Activated CD8-positive, alpha-beta memory T cell treated with anti-CD3 and anti-CD28 coated beads for 24 hours (primary cell): ENCODE results near the gene TXNDC5.
"Not testable (repeated sequence)": the region's sequence is repeated elsewhere in the genome, so short reads cannot be mapped to it uniquely, and the experiment has no call there.

Experiments used
- DNase-seq: peaks from one replicate; pipeline ENCODE4 v3.0.0-alpha.2; 2020

Gene TXNDC5

DNA sequence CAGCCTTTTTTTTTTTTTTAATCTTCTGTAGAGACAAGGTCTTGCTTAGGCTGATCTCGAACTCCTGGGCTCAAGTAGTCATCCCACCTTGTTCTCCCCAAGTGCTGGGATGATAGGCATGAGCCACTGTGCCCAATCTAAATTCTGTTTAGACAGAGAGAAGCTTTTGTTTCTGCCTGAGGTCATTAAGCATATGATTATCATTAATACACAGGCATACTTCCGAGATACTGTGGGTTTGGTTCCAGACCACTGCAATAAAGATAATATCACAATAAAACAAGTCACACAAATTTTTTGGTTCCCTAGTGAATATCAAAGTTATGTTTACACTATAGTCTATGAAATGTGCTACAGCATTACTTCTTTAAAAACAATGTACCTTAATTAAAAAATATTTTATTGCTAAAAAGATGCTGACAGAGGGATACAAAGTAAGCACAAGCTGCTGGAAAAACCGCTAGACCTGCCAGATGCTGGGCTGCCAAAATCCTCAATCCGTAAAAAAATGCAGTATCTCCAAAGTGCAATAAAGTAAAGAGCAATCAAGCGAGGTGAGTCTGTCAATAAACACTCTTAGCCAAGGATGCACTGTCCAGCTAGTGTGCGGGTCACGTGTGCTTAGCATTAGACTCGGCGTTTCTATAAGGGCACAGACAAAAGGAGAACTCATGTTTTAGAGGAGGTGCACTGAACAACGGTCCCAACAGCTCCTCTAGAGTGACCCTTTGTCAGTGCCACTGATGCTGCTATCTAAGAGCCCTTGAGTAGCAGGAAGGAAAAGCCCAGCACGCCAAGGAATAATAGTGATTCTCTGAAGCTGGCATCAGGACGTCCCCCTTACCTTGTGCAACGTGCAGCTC is 16.1 kb downstream of the TXNDC5 start:
- no peak for DNase-seq

DNA sequence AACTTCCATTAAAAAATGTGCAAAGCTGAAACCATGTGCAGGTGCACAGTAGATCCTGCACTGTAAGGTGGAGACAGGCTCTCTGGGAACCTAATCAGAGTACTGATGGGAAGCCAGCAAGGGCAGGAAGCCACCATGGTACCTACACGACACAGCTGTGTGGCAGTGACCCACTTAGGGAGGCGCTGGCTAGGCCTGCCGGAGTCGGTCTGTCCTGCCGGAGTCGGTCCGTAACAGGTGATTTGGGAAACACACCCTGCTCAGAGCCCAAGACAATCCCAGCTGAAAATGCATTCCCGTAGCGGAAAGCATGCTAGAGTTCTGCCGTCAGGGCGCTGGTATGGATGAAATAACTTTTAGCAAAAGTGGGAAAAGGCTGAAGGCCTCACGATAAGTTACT is 17.2 kb downstream of the TXNDC5 start:
- no peak for DNase-seq

- DNase-seq = not testable (repeated sequence)
Observed at GRCh38 chr6:7892367-7892766, 18.2 kb downstream of the TXNDC5 start.

DNA sequence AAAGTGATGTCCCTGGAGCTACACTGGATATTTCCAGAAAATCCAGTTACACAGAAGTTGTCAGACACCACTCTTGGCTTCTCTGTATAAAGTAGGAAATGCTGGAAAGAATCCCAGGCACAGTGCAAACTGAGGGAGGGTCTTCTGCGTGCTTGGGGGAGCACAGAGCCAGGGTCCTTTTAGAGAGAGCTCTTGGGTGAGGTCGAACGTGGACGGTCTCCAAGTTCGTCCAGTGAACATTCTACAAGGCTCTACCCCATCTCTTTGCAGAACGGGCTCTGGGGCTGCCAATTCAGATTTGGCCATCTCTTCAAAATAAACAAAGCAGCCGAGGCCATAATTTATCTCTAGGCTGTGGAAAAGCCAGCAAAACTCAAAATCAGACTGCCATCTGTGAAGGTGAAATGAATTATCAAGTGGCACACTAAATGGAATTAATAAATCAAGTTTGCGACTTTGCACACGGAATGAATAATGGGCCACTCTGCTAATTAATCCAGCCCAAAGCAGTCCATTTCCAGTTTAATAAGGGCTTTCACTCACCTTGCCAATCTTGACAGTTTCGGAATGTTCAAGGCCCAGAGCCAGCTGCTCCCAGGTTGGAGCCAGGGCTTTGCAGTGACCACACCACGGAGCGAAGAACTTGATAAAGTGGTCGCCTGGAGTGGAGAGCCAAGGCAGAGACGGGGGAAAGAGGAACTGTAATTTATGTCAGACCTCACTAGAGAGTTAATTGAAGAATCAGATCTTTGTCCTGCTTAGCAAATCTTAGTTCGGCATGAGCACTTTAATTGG is 19.3 kb downstream of the TXNDC5 start:
- no peak for DNase-seq

DNA sequence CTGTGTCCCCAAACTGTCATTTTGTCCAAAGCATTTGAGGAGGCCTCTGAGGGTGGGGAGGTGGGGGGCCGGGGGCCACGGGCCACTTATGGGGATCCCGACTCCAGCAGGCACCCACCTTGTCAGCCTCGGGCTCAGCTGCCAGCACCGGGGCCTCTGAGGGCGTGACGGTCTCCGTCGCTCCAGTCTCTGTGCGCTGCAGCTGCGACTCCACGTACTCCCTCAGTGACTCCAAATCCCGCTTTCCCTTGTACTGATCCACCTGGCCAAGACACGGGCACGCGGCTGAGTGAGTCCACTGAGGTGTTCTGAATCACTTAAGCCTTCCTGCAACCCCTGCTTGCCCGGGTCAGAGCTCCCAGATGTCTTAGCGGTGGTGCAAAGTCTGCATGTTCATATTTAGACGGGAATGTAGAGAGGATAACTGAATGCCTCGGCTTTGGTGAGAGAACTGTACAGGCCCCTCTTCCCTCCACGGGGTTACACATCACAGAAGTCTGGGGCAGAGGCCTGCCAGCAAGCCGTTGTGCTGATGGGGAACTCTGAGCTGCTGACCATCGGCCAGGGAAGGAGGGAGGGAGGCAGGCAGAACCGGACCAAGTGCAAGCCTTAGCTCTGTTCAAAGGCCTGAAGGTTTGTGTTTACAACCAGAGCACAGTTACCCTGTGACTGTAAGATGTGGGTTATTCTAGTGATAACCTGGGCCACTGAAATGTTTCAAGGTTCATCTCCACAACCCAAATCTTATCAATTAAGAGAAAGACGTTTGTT is 21.8 kb downstream of the TXNDC5 start:
- no peak for DNase-seq

DNA sequence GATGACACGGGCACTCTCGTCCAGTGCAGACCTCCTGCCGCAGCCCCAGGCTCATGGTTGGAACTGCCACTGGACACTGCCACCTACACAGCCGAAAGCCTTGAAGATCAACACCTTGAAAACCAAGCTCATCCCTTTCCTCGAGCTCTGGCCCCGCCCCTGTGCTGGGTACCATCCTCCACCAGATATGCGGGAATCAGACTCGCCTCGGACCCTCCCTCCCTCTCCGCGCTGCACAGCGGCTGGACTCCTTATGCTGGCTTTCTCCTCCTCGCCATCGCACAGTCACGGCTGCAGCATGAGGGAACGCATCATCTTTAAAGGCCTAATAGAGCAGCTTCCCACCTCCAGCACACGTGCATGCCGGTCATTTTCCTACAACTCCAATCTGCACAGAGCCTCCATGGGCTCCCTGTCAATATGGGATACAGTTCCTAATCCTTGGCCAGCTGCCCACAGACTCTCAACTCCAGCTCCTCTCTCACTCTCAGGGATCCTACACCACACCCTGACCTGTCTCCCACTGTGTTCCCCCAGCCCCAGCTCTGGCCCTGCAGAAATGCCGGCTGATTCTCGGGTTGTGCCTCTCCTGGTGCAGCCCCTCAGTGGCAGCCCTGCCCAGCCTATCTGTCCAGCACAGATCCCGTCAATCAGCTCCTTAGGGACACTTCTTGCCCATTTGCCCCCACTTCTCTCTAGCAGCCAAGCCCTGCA is 23.2 kb downstream of the TXNDC5 start:
- DNase-seq = no peak

- DNase-seq = no peak
Observed at GRCh38 chr6:7886132-7886531, 24.5 kb downstream of the TXNDC5 start.

- no peak for DNase-seq
Observed at GRCh38 chr6:7883381-7883780, 27.2 kb downstream of the TXNDC5 start.

- DNase-seq = no peak
Observed at GRCh38 chr6:7882505-7883257, 27.9 kb downstream of the TXNDC5 start.

GRCh38 chr6:7881765-7882500 is 28.7 kb downstream of the TXNDC5 start:
- DNase-seq = no peak

- no peak for DNase-seq
Observed at GRCh38 chr6:7880718-7881107, 29.9 kb downstream of the TXNDC5 start.

DNA sequence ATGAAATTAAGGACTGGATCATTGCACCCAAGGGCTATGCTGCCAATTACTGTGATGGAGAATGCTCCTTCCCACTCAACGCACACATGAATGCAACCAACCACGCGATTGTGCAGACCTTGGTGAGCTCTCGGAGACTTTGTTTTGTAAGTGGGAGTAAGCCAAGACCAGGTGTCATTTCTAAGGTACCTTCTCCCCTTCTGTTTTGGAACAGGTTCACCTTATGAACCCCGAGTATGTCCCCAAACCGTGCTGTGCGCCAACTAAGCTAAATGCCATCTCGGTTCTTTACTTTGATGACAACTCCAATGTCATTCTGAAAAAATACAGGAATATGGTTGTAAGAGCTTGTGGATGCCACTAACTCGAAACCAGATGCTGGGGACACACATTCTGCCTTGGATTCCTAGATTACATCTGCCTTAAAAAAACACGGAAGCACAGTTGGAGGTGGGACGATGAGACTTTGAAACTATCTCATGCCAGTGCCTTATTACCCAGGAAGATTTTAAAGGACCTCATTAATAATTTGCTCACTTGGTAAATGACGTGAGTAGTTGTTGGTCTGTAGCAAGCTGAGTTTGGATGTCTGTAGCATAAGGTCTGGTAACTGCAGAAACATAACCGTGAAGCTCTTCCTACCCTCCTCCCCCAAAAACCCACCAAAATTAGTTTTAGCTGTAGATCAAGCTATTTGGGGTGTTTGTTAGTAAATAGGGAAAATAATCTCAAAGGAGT is 30.4 kb downstream of the TXNDC5 start:
- DNase-seq = no peak

DNA sequence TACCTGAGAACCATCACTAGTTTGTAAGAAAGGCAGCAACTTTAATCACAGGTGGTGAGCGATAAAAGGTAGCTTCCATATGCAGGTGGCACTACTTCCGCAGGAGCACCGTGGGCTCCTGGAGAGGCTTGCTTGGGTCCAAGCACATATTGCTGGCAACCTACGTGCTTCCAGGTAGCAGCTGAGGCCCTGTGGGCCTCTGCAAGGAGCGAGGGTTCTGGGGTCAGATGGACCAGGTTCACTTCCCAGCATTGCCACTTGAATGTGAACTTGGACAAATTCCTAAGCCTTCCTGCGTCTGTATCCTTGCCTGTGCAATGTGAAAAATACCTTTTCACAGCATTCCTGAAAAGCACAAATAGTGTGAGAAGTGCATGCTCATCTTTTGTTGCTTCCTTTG is 31.0 kb downstream of the TXNDC5 start:
- DNase-seq = no peak

DNA sequence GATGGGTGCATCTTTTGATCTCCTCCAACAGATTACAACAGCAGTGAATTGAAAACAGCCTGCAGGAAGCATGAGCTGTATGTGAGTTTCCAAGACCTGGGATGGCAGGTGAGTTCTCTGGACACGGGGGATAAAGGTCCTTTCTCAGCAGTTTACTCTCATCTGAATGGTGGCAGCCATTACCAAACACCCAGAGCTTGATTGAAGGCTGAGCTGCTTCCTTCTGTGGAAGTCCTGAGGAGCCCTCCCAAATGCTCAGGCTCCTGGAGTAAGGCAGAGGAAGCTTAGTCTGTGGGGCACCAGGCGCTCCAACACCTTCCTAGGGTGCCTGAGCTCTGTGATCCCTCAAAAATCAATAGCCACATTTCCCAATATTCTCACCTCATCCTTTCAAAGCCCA is 31.5 kb downstream of the TXNDC5 start:
- DNase-seq = no peak

GRCh38 chr6:7878401-7878964 is 32.1 kb downstream of the TXNDC5 start:
- DNase-seq = no peak

GRCh38 chr6:7868926-7869325 is 41.7 kb downstream of the TXNDC5 start:
- no peak for DNase-seq

DNA sequence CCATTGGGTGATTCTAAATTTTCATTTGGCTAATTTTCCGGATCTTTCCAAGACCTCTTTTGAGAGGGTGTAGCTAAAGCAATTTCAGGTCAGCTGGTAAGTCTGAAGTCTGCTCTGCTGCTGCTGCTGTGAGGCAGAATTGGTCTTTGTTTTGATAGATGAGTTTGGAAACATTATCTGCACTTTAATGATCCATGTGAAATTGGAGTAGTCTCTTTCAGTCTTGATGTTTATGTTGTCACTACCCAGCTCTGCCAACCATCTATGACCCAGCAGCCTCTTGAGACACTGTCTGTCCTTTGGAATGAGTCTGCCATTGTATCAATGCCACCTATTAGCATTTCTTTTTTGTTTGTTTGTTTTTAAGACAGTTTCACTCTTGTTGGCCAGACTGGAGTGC is 44.1 kb downstream of the TXNDC5 start:
- no peak for DNase-seq

DNA sequence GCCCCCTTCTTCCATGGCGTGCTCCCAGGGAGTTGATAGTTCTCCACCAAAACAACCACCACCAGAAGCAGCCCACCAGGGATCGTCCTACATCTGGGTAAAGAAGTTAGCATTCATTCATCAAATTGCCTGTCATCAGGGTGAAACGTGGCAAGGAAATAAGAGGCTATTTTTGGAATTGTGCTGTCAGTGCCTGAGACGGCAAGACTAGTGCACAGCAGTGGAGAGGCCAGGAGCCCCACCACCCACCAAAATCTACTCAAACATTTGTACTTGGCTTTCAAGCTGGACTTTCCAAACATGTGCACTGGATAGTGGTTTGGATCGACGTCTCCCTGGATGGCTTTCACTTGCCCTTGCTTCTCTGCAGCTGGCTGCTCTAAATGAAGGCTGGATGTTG is 44.8 kb downstream of the TXNDC5 start:
- DNase-seq = no peak

- no peak for DNase-seq
Observed at GRCh38 chr6:7859591-7859990, 51.0 kb downstream of the TXNDC5 start.

DNA sequence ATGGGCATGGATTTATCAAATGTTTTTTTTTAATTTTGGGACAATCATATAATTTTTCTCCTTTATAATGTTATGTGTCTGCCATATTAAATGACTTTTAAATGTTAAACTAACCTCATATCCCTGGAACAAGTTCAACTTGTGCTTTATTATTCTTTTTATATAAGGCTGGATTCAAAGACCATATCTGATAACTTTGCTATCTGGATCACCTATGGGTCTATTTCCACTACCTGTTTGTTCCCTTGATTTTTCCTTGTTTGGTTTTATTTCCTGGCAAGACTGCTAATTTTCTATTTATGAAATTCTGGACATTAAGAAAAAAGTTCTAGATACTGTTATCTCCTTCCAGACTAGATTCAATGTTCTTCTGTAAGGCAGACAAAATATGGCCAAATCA is 58.8 kb downstream of the TXNDC5 start:
- no peak for DNase-seq
